Kidney (tissue), 14 donors: ENCODE results near the gene TRAPPC6A. TPM values are rescaled to one million over a fixed set of nuclear protein-coding genes. Genes with fewer than 3 reads are reported as not detected.

ENCODE experiments used
- DNase-seq, 5 donors: peaks; one replicate each; pipeline ENCODE4 v3.0.0-alpha.2; 2013 to 2020
- FAIRE-seq: peaks from 2 replicates; lab custom pipeline; 2012; peaks lifted over from hg19 to GRCh38; lab: Jason Lieb, UNC
- H3K27ac ChIP-seq, 2 donors: one replicate each; pipeline ENCODE4 v1.7.0; 2013; ENCODE audit warnings: low read depth in 2 of 2, low read length in 2 of 2, inconsistent platforms in 1 of 2
- H3K27me3 ChIP-seq: one replicate; pipeline ENCODE4 v1.7.1; 2013; ENCODE audit warnings: low read length, inconsistent platforms; ENCODE audit not compliant: control insufficient read depth, insufficient read depth
- H3K36me3 ChIP-seq, 3 donors: one replicate each; pipeline versions ENCODE4 v1.7.0 to v1.7.1; 2013; ENCODE audit warnings: low read length in 3 of 3, control low read depth in 1 of 3, inconsistent platforms in 1 of 3; ENCODE audit not compliant: insufficient read depth in 3 of 3, control insufficient read depth in 2 of 3
- H3K4me1 ChIP-seq, 3 donors: one replicate each; pipeline versions ENCODE4 v1.7.0 to v1.7.1; 2013; ENCODE audit warnings: low read length in 3 of 3, inconsistent platforms in 1 of 3, low read depth in 1 of 3; ENCODE audit not compliant: control insufficient read depth in 2 of 3, insufficient read depth in 2 of 3
- H3K4me3 ChIP-seq, 3 donors: one replicate each; pipeline versions ENCODE4 v1.7.0 to v1.8.1; 2013; ENCODE audit warnings: low read length in 3 of 3, control low read depth in 1 of 3, inconsistent platforms in 1 of 3
- H3K9ac ChIP-seq, 3 donors: one replicate each; pipeline versions ENCODE4 v1.7.0 to v1.7.1; 2013; ENCODE audit warnings: low read length in 3 of 3, control low read depth in 1 of 3, inconsistent platforms in 1 of 3
- H3K9me3 ChIP-seq, 3 donors: one replicate each; pipeline versions ENCODE4 v1.7.0 to v1.7.1; 2013; ENCODE audit warnings: low read length in 3 of 3, control low read depth in 1 of 3, inconsistent platforms in 1 of 3; ENCODE audit not compliant: control insufficient read depth in 2 of 3, insufficient read depth in 1 of 3
- CTCF ChIP-seq: IDR thresholded peaks from 3 replicates; pipeline ENCODE4 v1.5.1; 2012; ENCODE audit warnings: mild to moderate bottlenecking, moderate library complexity, borderline replicate concordance; ENCODE audit not compliant: insufficient read depth; ENCODE audit errors: extremely low read depth
- intact Hi-C: fragments of 100-400 bp; cut with DNase I; formaldehyde crosslinking; loops from one replicate; pipeline ENCODE4 v1.11.1; 2022
- polyA plus RNA-seq: library from polyadenylated mRNA; stranded (reverse); fragments of 350-450 nt; fragmentation: Illumina TruSeq; extraction: RNeasy Lipid Tissue Mini Kit (QIAGEN cat#74804); gene quantifications from one replicate; pipeline ENCODE4 v1.2.3, GENCODE V29; 2014; ENCODE audit warnings: low read depth, low replicate concordance; ENCODE audit not compliant: insufficient read depth
- total RNA-seq: library from RNA; stranded (reverse); fragmentation: NEBNext Ultra II Directional; extraction: Animal tissue kit (Norgen Biotek cat#: 25700); gene quantifications from one replicate; pipeline ENCODE4 v1.2.1, GENCODE V29; 2021
- donor health status: control.
- donor health status: control.
- donor health status: control.
- donor health status: control.
- donor health status: control.
- donor health status: DM: yes; HTN: yes; CAD: no.
- donor health status: Normal renal cell carcinoma (clear cell type).

TRAPPC6A gene
- total and polyA plus RNA-seq, 2 donors from 2014 or later = 37.2 to 123 TPM

- no peaks in the 10 kb centered on the region for H3K9me3 ChIP-seq
- FAIRE-seq = no peak
- DNase-seq = peak in 2 of 5 donors; percentile 14 to 42
- peaks cover 0 to 7% (median 4%) of the 10 kb centered on the region in 3 donors for H3K4me1 ChIP-seq
- no peaks in the 10 kb centered on the region for H3K27me3 ChIP-seq
- H3K9ac ChIP-seq = no peak overlapping the region
- intact Hi-C loops = no loop called here
- H3K27ac ChIP-seq = no peak overlapping the region
- no peak for TF ChIP-seq CTCF
- no peak overlapping the region for H3K4me3 ChIP-seq
- H3K36me3 ChIP-seq = no peaks in the 10 kb centered on the region
Measured at GRCh38 chr19:45117167-45117594, 60.9 kb downstream of the TRAPPC6A start.

- Histone ChIP-seq H3K27ac (no peak overlapping the region), H3K27me3 (no peaks in the 10 kb centered on the region), H3K9ac (no peak overlapping the region), H3K36me3 (no peaks in the 10 kb centered on the region), H3K9me3 (no peaks in the 10 kb centered on the region), H3K4me1 (peaks cover 0 to 7% (median 4%) of the 10 kb centered on the region in 3 donors), H3K4me3 (no peak overlapping the region)
- DNase-seq = peak in 2 of 5 donors; percentile 24 to 38
- no peak for FAIRE-seq
- TF ChIP-seq CTCF = no peak
- intact Hi-C loops = no loop called here
Measured at GRCh38 chr19:45115809-45116615, 62.0 kb downstream of the TRAPPC6A start.

- H3K36me3 ChIP-seq = no peaks in the 10 kb centered on the region
- intact Hi-C loops = no loop called here
- H3K9ac ChIP-seq = no peak overlapping the region
- H3K27ac ChIP-seq = no peak overlapping the region
- H3K9me3 ChIP-seq = no peaks in the 10 kb centered on the region
- no peak for TF ChIP-seq CTCF
- peak in 1 of 5 donors; percentile 34 for DNase-seq
- H3K4me1 ChIP-seq = peaks cover 0 to 7% (median 4%) of the 10 kb centered on the region in 3 donors
- no peaks in the 10 kb centered on the region for H3K27me3 ChIP-seq
- no peak overlapping the region for H3K4me3 ChIP-seq
- no peak for FAIRE-seq
Measured at GRCh38 chr19:45114116-45114515, 63.9 kb downstream of the TRAPPC6A start.
